Suprapubic skin (tissue), 4 donors: ENCODE measurements around the gene SPATA20. TPM values are rescaled to one million over a fixed set of nuclear protein-coding genes. Genes with fewer than 3 reads are reported as not detected.

Experiments used
- DNase-seq, 2 donors: peaks; one replicate each; pipeline ENCODE4 v3.0.0-alpha.2; 2019; ENCODE audit warnings: low spot score in 2 of 2
- H3K27ac ChIP-seq: fragments of 200-600 bp; sonication (generic); one replicate; pipeline ENCODE4 v1.5.1; 2019
- H3K27me3 ChIP-seq: fragments of 200-600 bp; sonication (generic); one replicate; pipeline ENCODE4 v1.5.1; 2019
- H3K36me3 ChIP-seq: fragments of 200-600 bp; sonication (generic); one replicate; pipeline ENCODE4 v1.5.1; 2019
- H3K4me1 ChIP-seq: fragments of 200-600 bp; sonication (generic); one replicate; pipeline ENCODE4 v1.5.1; 2019
- H3K4me3 ChIP-seq: fragments of 200-600 bp; sonication (generic); one replicate; pipeline ENCODE4 v1.5.1; 2019; ENCODE audit warnings: mild to moderate bottlenecking
- H3K9me3 ChIP-seq: fragments of 200-600 bp; sonication (generic); one replicate; pipeline ENCODE4 v1.5.1; 2019
- CTCF ChIP-seq, 2 donors: fragments of 200-600 bp in 1 of 2; fragments of 450-650 bp in 1 of 2; sonication (generic) in 1 of 2; IDR thresholded peaks; one replicate each; pipeline ENCODE4 v1.5.1; 2016 to 2019; ENCODE audit warnings: antibody characterized with exemption in 2 of 2, mild to moderate bottlenecking in 1 of 2, moderate library complexity in 1 of 2
- EP300 ChIP-seq: sonication (generic); formaldehyde crosslinking; IDR thresholded peaks from one replicate; pipeline ENCODE4 v1.6.1; 2017; ENCODE audit warnings: antibody characterized with exemption
- POLR2A ChIP-seq, 2 donors: fragments of 450-650 bp; IDR thresholded peaks; one replicate each; pipeline ENCODE4 v1.6.1; 2017; ENCODE audit warnings: antibody characterized with exemption in 2 of 2, mild to moderate bottlenecking in 2 of 2, moderate library complexity in 2 of 2
- POLR2AphosphoS5 ChIP-seq, 3 donors: sonication (generic); formaldehyde crosslinking; IDR thresholded peaks; one replicate each; pipeline ENCODE4 v1.6.1; 2017; ENCODE audit warnings: antibody characterized with exemption in 3 of 3
- WGBS: methylation state at CpG from one replicate; pipeline ENCODE4 v1.1.5; 2018; 5-methylcytosine and 5-hydroxymethylcytosine counted together
- total RNA-seq, 4 donors: library from RNA; depleted of rRNA; stranded (reverse); fragments of >200 nt; gene quantifications; one replicate each; pipeline ENCODE4 v1.1.0, GENCODE V29; 2016

SPATA20 gene
- total RNA-seq, 4 donors from 2014 or later: 36.5 to 75.4 (median 50.9) TPM

GRCh38 chr17:50502301-50502990 lies 44.5 kb upstream of the SPATA20 start:
- TF ChIP-seq POLR2A (IDR thresholded peaks at IDR 0.05) (no peak), EP300 (no peak), CTCF (IDR thresholded peaks at IDR 0.05) (no peak), POLR2AphosphoS5 (IDR thresholded peaks at IDR 0.05) (no peak)
- WGBS: 84% methylated on average over 9 of the region's 9 CpGs
- Histone ChIP-seq H3K4me3 (no peak overlapping the region), H3K27me3 (no peaks in the 10 kb centered on the region), H3K4me1 (peaks cover 9% of the 10 kb centered on the region), H3K36me3 (no peaks in the 10 kb centered on the region), H3K9me3 (no peaks in the 10 kb centered on the region), H3K27ac (no peak overlapping the region)
- DNase-seq: no peak

- no peaks in the 10 kb centered on the region for H3K27me3 ChIP-seq
- peaks cover 26% of the 10 kb centered on the region for H3K4me1 ChIP-seq
- H3K9me3 ChIP-seq: no peaks in the 10 kb centered on the region
- no peak overlapping the region for H3K27ac ChIP-seq
- TF ChIP-seq POLR2A (IDR thresholded peaks at IDR 0.05): no peak
- no peaks in the 10 kb centered on the region for H3K36me3 ChIP-seq
- no peak overlapping the region for H3K4me3 ChIP-seq
- no peak for DNase-seq
- WGBS: 54% methylated on average over 7 of the region's 7 CpGs
These were observed 41.3 kb upstream of the SPATA20 start for GRCh38 chr17:50505591-50506130.

- Histone ChIP-seq H3K27ac (no peak overlapping the region), H3K4me1 (peaks cover 26% of the 10 kb centered on the region), H3K9me3 (no peaks in the 10 kb centered on the region), H3K27me3 (no peaks in the 10 kb centered on the region), H3K36me3 (no peaks in the 10 kb centered on the region), H3K4me3 (no peak overlapping the region)
- DNase-seq: no peak
- TF ChIP-seq EP300: no peak
- TF ChIP-seq CTCF (IDR thresholded peaks at IDR 0.05): no peak
- TF ChIP-seq POLR2A (IDR thresholded peaks at IDR 0.05): no peak
- no peak for TF ChIP-seq POLR2AphosphoS5 (IDR thresholded peaks at IDR 0.05)
- 83% methylated on average over 7 of the region's 7 CpGs for WGBS
These were observed 40.7 kb upstream of the SPATA20 start for GRCh38 chr17:50506298-50506697.

GRCh38 chr17:50507871-50508572 lies 39.0 kb upstream of the SPATA20 start, which contains the start of gene MYCBPAP:
MYCBPAP (plus strand) TSS chr17:50508439; CDS start chr17:50508675, 236 bp downstream.
- 9% methylated on average over 16 of the region's 66 CpGs for WGBS
- Histone ChIP-seq H3K27ac (peak within 1 kb of the TSS; percentile 71), H3K27me3 (no peaks in the 10 kb centered on the region), H3K9me3 (no peaks in the 10 kb centered on the region), H3K36me3 (no peaks in the 10 kb centered on the region), H3K4me1 (peaks cover 26% of the 10 kb centered on the region), H3K4me3 (peak within 1 kb of the TSS; percentile 71)
- peak; percentile 86 to 91 for DNase-seq
- TF ChIP-seq CTCF (IDR thresholded peaks at IDR 0.05): peak in 1 of 2 donors; percentile 24
- TF ChIP-seq EP300: no peak
- no peak for TF ChIP-seq POLR2A (IDR thresholded peaks at IDR 0.05)
- no peak for TF ChIP-seq POLR2AphosphoS5 (IDR thresholded peaks at IDR 0.05)

GRCh38 chr17:50508573-50509460 lies 38.2 kb upstream of the SPATA20 start:
- WGBS: 30% methylated on average over 26 of the region's 32 CpGs
- Histone ChIP-seq H3K27ac (peak overlapping the region; percentile 71), H3K36me3 (no peaks in the 10 kb centered on the region), H3K27me3 (no peaks in the 10 kb centered on the region), H3K4me3 (peak overlapping the region; percentile 71), H3K4me1 (peaks cover 26% of the 10 kb centered on the region), H3K9me3 (no peaks in the 10 kb centered on the region)
- no peak for TF ChIP-seq POLR2A (IDR thresholded peaks at IDR 0.05)
- TF ChIP-seq POLR2AphosphoS5 (IDR thresholded peaks at IDR 0.05): no peak
- TF ChIP-seq CTCF (IDR thresholded peaks at IDR 0.05): no peak
- TF ChIP-seq EP300: no peak
- no peak for DNase-seq
